Tibial artery (tissue), 4 donors: Measurements from ENCODE around the gene CACUL1.
A peak's percentile ranks its signal among the peaks of the same experiment; 100 is the strongest.
"Not testable (repeated sequence)": the region's sequence is repeated elsewhere in the genome, so short reads cannot be mapped to it uniquely, and the experiment has no call there.

Source experiments
- DNase-seq, 2 donors: peaks; one replicate each; pipeline ENCODE4 v3.0.0-alpha.2; 2019
- H3K27ac ChIP-seq, 2 donors: fragments of 200-600 bp; sonication (generic) in 1 of 2; 1 replicate in 1 of 2; 2 replicates in 1 of 2; pipeline ENCODE4 v1.5.1; 2018 to 2019; ENCODE audit warnings: mild to moderate bottlenecking in 1 of 2
- H3K27me3 ChIP-seq, 2 donors: fragments of 200-600 bp; sonication (generic) in 1 of 2; one replicate each; pipeline versions ENCODE4 v1.5.1 to v1.6.0; 2016 to 2019
- H3K36me3 ChIP-seq, 3 donors: fragments of 200-600 bp; sonication (generic) in 2 of 3; one replicate each; pipeline ENCODE4 v1.5.1; 2016 to 2019; ENCODE audit warnings: mild to moderate bottlenecking in 2 of 3
- H3K4me1 ChIP-seq, 4 donors: fragments of 200-600 bp; sonication (generic) in 2 of 4; 1 replicate in 3 of 4; 2 replicates in 1 of 4; pipeline ENCODE4 v1.5.1; 2016 to 2019
- H3K4me3 ChIP-seq, 2 donors: fragments of 200-600 bp; sonication (generic) in 1 of 2; 1 replicate in 1 of 2; 2 replicates in 1 of 2; pipeline ENCODE4 v1.5.1; 2018 to 2019; ENCODE audit warnings: mild to moderate bottlenecking in 2 of 2
- H3K9me3 ChIP-seq, 3 donors: fragments of 200-600 bp; sonication (generic) in 1 of 3; one replicate each; pipeline ENCODE4 v1.5.1; 2016 to 2019
- CTCF ChIP-seq, 2 experiments: fragments of 200-600 bp in 1 of 2; fragments of 450-650 bp in 1 of 2; IDR thresholded peaks; one replicate each; pipeline ENCODE4 v1.5.1; 2017 to 2019; ENCODE audit warnings: antibody characterized with exemption in 2 of 2, mild to moderate bottlenecking in 1 of 2, moderate library complexity in 1 of 2
- intact Hi-C: fragments of 100-400 bp; cut with DNase I; formaldehyde crosslinking; loops from one replicate; pipeline ENCODE4 v1.15.0; 2023; ENCODE audit warnings: low total_unique reads

CACUL1 gene

GRCh38 chr10:118746246-118746645 lies 8.5 kb downstream of the CACUL1 start:
- TF ChIP-seq CTCF (IDR thresholded peaks at IDR 0.05): no peak
- Histone ChIP-seq H3K9me3 (no peaks in the 10 kb centered on the region), H3K4me1 (peaks cover 6 to 46% (median 22%) of the 10 kb centered on the region in 4 donors), H3K27me3 (no peaks in the 10 kb centered on the region), H3K27ac (no peak overlapping the region), H3K36me3 (no peaks in the 10 kb centered on the region), H3K4me3 (no peak overlapping the region)
- no peak for DNase-seq
- intact Hi-C loops: no loop called here

GRCh38 chr10:118745056-118745455 lies 9.7 kb downstream of the CACUL1 start:
- no peaks in the 10 kb centered on the region for H3K9me3 ChIP-seq
- DNase-seq: no peak
- intact Hi-C loops: no loop called here
- H3K4me3 ChIP-seq: no peak overlapping the region
- H3K36me3 ChIP-seq: no peaks in the 10 kb centered on the region
- no peak for TF ChIP-seq CTCF (IDR thresholded peaks at IDR 0.05)
- no peak overlapping the region for H3K27ac ChIP-seq
- no peaks in the 10 kb centered on the region for H3K27me3 ChIP-seq
- peaks cover 6 to 56% (median 25%) of the 10 kb centered on the region in 4 donors for H3K4me1 ChIP-seq

- H3K4me3 ChIP-seq, H3K27me3 ChIP-seq, intact Hi-C loops, H3K9me3 ChIP-seq, H3K36me3 ChIP-seq, DNase-seq, H3K27ac ChIP-seq: not testable (repeated sequence)
- H3K4me1 ChIP-seq: peaks cover 6 to 60% (median 28%) of the 10 kb centered on the region in 4 donors
These were observed 10.3 kb downstream of the CACUL1 start for GRCh38 chr10:118744346-118744918.

- peaks cover 6 to 60% (median 28%) of the 10 kb centered on the region in 4 donors for H3K4me1 ChIP-seq
- no peaks in the 10 kb centered on the region for H3K9me3 ChIP-seq
- peak overlapping the region in 1 of 2 donors; percentile 13 for H3K27ac ChIP-seq
- TF ChIP-seq CTCF (IDR thresholded peaks at IDR 0.05): no peak
- DNase-seq: no peak
- H3K4me3 ChIP-seq: no peak overlapping the region
- no peaks in the 10 kb centered on the region for H3K36me3 ChIP-seq
- intact Hi-C loops: no loop called here
- no peaks in the 10 kb centered on the region for H3K27me3 ChIP-seq
These were observed 12.0 kb downstream of the CACUL1 start for GRCh38 chr10:118742782-118743181.

GRCh38 chr10:118742032-118742431 lies 12.7 kb downstream of the CACUL1 start:
- Histone ChIP-seq H3K36me3 (no peaks in the 10 kb centered on the region), H3K27me3 (no peaks in the 10 kb centered on the region), H3K9me3 (no peaks in the 10 kb centered on the region), H3K27ac (no peak overlapping the region), H3K4me3 (no peak overlapping the region), H3K4me1 (peaks cover 6 to 64% (median 29%) of the 10 kb centered on the region in 4 donors)
- intact Hi-C loops: no loop called here
- no peak for DNase-seq
- no peak for TF ChIP-seq CTCF (IDR thresholded peaks at IDR 0.05)

GRCh38 chr10:118738406-118738805 lies 16.4 kb downstream of the CACUL1 start:
- intact Hi-C loops: no loop called here
- H3K36me3 ChIP-seq: no peaks in the 10 kb centered on the region
- no peaks in the 10 kb centered on the region for H3K9me3 ChIP-seq
- H3K4me1 ChIP-seq: peaks cover 0 to 75% (median 34%) of the 10 kb centered on the region in 4 donors
- no peaks in the 10 kb centered on the region for H3K27me3 ChIP-seq
- H3K27ac ChIP-seq: no peak overlapping the region
- TF ChIP-seq CTCF (IDR thresholded peaks at IDR 0.05): no peak
- no peak overlapping the region for H3K4me3 ChIP-seq
- DNase-seq: no peak
